ENCODE results near the gene SEMA4G.
"Not testable (repeated sequence)": the region's sequence is repeated elsewhere in the genome, so short reads cannot be mapped to it uniquely, and the experiment has no call there.

Gene SEMA4G

DNA sequence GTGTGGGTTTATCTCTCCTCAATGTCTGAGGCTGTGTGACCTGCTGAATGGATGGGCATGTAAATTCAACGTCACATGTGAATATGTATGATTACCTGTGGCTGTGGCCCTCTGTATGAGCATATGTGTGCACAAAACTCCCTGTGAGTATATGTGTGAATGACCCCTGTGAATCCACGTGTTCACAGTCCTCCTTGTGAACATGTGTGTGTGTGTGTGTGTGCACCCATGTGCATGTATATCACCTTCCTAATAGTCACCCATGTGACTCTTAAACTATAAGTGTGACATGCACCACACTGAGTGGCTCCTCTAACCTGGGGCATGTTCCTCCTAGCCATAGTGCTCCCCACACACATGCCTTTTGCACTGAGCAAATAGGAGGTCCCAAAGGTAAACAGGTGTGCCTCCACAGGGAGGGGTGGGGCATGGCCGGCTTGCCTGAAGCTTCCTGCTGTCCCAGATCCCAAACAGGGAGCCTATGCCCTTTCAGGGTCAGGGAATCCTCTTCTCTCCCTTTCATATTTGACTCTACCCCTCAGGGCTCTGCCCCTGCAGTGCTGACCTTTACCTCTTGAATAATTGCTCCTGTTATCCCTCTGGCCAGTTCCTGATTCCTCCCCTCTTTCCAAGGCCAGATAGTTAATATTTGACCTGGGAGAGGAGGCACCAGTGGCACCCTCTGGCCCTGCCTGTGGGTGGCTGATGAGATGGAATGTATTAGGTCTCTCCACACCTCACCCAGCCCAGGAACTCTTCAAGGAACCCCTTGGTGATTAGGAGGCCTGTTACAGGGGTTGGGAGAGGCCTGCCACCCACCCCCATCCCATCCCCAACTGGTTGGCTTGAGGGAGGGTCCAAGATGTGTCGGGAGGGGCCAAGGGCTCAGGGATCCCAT, 1.9 kb downstream of the SEMA4G start:
- TF ChIP-seq EZH2phosphoT487 (IDR thresholded peaks at IDR 0.05; ENCODE audit: borderline replicate concordance), result no peak
- TF ChIP-seq, protein P1, sequence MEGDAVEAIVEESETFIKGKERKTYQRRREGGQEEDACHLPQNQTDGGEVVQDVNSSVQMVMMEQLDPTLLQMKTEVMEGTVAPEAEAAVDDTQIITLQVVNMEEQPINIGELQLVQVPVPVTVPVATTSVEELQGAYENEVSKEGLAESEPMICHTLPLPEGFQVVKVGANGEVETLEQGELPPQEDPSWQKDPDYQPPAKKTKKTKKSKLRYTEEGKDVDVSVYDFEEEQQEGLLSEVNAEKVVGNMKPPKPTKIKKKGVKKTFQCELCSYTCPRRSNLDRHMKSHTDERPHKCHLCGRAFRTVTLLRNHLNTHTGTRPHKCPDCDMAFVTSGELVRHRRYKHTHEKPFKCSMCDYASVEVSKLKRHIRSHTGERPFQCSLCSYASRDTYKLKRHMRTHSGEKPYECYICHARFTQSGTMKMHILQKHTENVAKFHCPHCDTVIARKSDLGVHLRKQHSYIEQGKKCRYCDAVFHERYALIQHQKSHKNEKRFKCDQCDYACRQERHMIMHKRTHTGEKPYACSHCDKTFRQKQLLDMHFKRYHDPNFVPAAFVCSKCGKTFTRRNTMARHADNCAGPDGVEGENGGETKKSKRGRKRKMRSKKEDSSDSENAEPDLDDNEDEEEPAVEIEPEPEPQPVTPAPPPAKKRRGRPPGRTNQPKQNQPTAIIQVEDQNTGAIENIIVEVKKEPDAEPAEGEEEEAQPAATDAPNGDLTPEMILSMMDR (conservative IDR thresholded peaks at IDR 0.05; ENCODE audit: low read length), result no peak
- H3K4me2 ChIP-seq (ENCODE audit: low read depth, low read length, poor library complexity, severe bottlenecking), result no peak overlapping the region
- H2AFZ ChIP-seq (ENCODE audit: low read length), result no peak overlapping the region
- no peaks in the 10 kb centered on the region for H3K9me3 ChIP-seq (ENCODE audit: insufficient read depth, low read depth, low read length)
- no peaks in the 10 kb centered on the region for H3F3A ChIP-seq (ENCODE audit: low read depth)
- H3K9ac ChIP-seq (ENCODE audit: low read depth, low read length, poor library complexity, severe bottlenecking), result no peak overlapping the region
- no peaks in the 10 kb centered on the region for H3K27me3 ChIP-seq (ENCODE audit: insufficient read depth, low read length, poor library complexity, severe bottlenecking)
- no peak overlapping the region for H3K4me3 ChIP-seq (ENCODE audit: low read length, poor library complexity, severe bottlenecking)
- H4K20me1 ChIP-seq (ENCODE audit: insufficient read depth, low read length, poor library complexity, severe bottlenecking), result no peaks in the 10 kb centered on the region
- no peaks in the 10 kb centered on the region for H3K79me2 ChIP-seq (ENCODE audit: insufficient read depth, low read length)
- H3K36me3 ChIP-seq (ENCODE audit: insufficient read depth, low read length), result no peaks in the 10 kb centered on the region; the same call in 1 of the 2 replicates
- H3K4me1 ChIP-seq (ENCODE audit: insufficient read depth, low read length, poor library complexity, severe bottlenecking), result peaks cover 3% of the 10 kb centered on the region
- H3K9me2 ChIP-seq (replicated peaks; ENCODE audit: low read depth, low read length), result no peaks in the 10 kb centered on the region

DNA sequence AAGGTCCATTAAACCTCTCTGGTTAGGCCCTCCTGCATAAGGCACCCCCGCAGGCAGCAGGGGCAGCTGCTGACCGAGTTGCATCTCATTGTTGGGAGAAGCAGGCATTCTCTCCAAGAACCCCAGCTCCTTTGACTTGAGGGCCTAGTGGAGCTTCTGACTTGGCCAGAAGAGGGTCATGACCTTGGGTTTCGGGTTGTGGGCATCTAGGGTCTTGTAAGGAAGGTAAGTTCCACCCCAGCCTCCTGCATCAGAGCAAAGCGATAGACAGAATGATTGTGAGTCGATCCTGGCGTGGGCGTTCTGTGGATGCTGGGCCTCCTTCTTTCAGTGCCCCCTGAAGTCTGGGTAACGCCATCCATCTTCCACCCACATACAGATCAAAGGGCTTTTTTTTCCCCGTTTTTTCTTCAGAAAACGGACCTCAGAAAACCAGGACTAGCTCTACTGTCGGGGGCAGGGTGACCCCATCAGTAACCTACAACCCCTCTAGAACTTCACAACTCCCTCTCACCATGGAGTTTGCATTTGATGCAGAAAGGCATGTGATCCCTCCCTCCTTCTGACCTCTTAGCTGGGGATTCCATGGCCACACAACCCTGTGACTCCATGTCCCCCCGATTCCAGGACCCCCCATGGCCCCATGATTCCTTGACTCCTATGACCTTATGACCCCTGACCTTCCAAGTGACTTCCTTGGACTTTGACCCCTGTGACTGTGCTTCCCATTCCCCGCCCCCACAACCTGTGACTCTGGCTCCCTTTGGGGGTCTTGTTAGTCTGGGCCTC, 3.0 kb downstream of the SEMA4G start:
- H3K36me3 ChIP-seq (ENCODE audit: insufficient read depth, low read length), result no peaks in the 10 kb centered on the region
- no peak overlapping the region for H3K9ac ChIP-seq (ENCODE audit: low read depth, low read length, poor library complexity, severe bottlenecking)
- H3K9me2 ChIP-seq (replicated peaks; ENCODE audit: low read depth, low read length), result no peaks in the 10 kb centered on the region
- no peaks in the 10 kb centered on the region for H3K9me3 ChIP-seq (ENCODE audit: insufficient read depth, low read depth, low read length)
- H2AFZ ChIP-seq (ENCODE audit: low read length), result no peak overlapping the region
- no peak overlapping the region for H3K4me2 ChIP-seq (ENCODE audit: low read depth, low read length, poor library complexity, severe bottlenecking)
- H3F3A ChIP-seq (ENCODE audit: low read depth), result no peaks in the 10 kb centered on the region
- TF ChIP-seq, protein P1 (conservative IDR thresholded peaks at IDR 0.05; ENCODE audit: low read length), result no peak
- TF ChIP-seq EZH2phosphoT487 (IDR thresholded peaks at IDR 0.05; ENCODE audit: borderline replicate concordance), result no peak
- no peak overlapping the region for H3K4me3 ChIP-seq (ENCODE audit: low read length, poor library complexity, severe bottlenecking)
- H3K4me1 ChIP-seq (ENCODE audit: insufficient read depth, low read length, poor library complexity, severe bottlenecking), result peaks cover 3% of the 10 kb centered on the region
- no peaks in the 10 kb centered on the region for H3K27me3 ChIP-seq (ENCODE audit: insufficient read depth, low read length, poor library complexity, severe bottlenecking)
- H4K20me1 ChIP-seq (ENCODE audit: insufficient read depth, low read length, poor library complexity, severe bottlenecking), result no peaks in the 10 kb centered on the region
- no peaks in the 10 kb centered on the region for H3K79me2 ChIP-seq (ENCODE audit: insufficient read depth, low read length)

DNA sequence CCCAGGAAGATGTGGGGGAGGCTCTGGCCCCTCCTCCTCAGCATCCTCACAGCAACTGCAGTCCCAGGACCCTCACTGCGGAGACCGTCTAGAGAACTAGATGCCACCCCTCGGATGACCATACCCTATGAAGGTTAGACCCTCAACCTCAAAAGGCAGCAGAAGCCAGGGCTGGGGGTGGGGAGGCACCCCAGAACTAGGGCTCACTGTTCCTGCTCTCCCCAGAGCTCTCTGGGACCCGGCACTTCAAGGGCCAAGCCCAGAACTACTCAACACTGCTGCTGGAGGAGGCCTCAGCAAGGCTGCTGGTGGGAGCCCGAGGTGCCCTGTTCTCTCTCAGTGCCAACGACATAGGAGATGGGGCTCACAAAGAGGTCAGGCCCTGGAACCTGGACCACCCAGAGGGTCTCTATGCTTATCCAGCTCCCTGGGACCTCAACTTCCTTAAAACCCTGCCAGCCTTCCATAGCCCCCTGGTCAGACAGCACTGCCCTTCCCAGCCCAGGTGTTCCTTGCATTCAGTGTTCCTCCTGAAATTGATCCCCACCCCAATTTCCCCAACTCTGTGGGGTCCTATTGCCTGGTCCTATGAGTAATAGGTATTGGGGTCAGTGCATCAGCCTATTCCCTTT, 3.7 kb downstream of the SEMA4G start:
- Histone ChIP-seq H3F3A (ENCODE audit: low read depth) (no peaks in the 10 kb centered on the region), H4K20me1 (ENCODE audit: insufficient read depth, low read length, poor library complexity, severe bottlenecking) (no peaks in the 10 kb centered on the region), H3K79me2 (ENCODE audit: insufficient read depth, low read length) (no peaks in the 10 kb centered on the region), H3K9ac (ENCODE audit: low read depth, low read length, poor library complexity, severe bottlenecking) (no peak overlapping the region), H3K9me3 (ENCODE audit: insufficient read depth, low read depth, low read length) (no peaks in the 10 kb centered on the region), H3K9me2 (replicated peaks; ENCODE audit: low read depth, low read length) (no peaks in the 10 kb centered on the region), H3K4me1 (ENCODE audit: insufficient read depth, low read length, poor library complexity, severe bottlenecking) (peaks cover 2% of the 10 kb centered on the region), H2AFZ (ENCODE audit: low read length) (no peak overlapping the region), H3K27me3 (ENCODE audit: insufficient read depth, low read length, poor library complexity, severe bottlenecking) (no peaks in the 10 kb centered on the region), H3K4me2 (ENCODE audit: low read depth, low read length, poor library complexity, severe bottlenecking) (no peak overlapping the region), H3K4me3 (ENCODE audit: low read length, poor library complexity, severe bottlenecking) (no peak overlapping the region), H3K36me3 (ENCODE audit: insufficient read depth, low read length) (no peaks in the 10 kb centered on the region)
- no peak for TF ChIP-seq EZH2phosphoT487 (IDR thresholded peaks at IDR 0.05; ENCODE audit: borderline replicate concordance)
- TF ChIP-seq, protein P1 (conservative IDR thresholded peaks at IDR 0.05; ENCODE audit: low read length), result no peak

DNA sequence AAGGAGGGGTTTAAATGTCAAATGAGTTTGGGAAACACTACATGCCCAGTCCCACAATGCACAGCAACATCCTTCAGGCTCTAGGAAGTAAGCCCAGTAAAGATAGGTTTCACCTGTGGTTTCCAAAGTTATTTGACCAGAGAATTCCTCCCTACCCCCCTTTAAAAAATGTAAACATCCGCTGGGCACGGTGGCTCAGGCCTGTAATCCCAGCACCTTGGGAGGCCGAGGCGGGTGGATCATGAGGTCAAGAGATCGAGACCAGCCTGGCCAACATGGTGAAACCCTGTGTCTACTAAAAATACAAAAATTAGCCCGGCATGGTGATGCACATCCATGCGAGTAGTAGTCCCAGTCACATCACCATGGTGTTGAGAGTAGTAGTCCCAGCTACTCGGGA, 6.1 kb downstream of the SEMA4G start:
- not testable (repeated sequence) for H3K4me1 ChIP-seq (ENCODE audit: insufficient read depth, low read length, poor library complexity, severe bottlenecking); H3F3A ChIP-seq (ENCODE audit: low read depth); H3K4me3 ChIP-seq (ENCODE audit: low read length, poor library complexity, severe bottlenecking); H3K27me3 ChIP-seq (ENCODE audit: insufficient read depth, low read length, poor library complexity, severe bottlenecking); H3K9me3 ChIP-seq (ENCODE audit: insufficient read depth, low read depth, low read length); H4K20me1 ChIP-seq (ENCODE audit: insufficient read depth, low read length, poor library complexity, severe bottlenecking); H2AFZ ChIP-seq (ENCODE audit: low read length); H3K36me3 ChIP-seq (ENCODE audit: insufficient read depth, low read length); H3K9ac ChIP-seq (ENCODE audit: low read depth, low read length, poor library complexity, severe bottlenecking); H3K4me2 ChIP-seq (ENCODE audit: low read depth, low read length, poor library complexity, severe bottlenecking); H3K79me2 ChIP-seq (ENCODE audit: insufficient read depth, low read length); H3K9me2 ChIP-seq (replicated peaks; ENCODE audit: low read depth, low read length)
